A549 (cell line): Measurements from ENCODE around the gene NME3. TPM values are rescaled to one million over a fixed set of nuclear protein-coding genes. Genes with fewer than 3 reads are reported as not detected.

Experiments
- ATAC-seq, 2 experiments: fragments of 200-7000 bp in 1 of 2; fragments of >200 bp in 1 of 2; cut with Nextera tagmentation in 1 of 2; cut with Tn5 transposase in 1 of 2; 3 replicates each; pipeline versions ENCODE4 v1.8.0 to v1.9.1; 2018 to 2020; ENCODE audit warnings: mild to moderate bottlenecking in 1 of 2, moderate library complexity in 1 of 2
- CTCF ChIA-PET: fragments of 300-600 bp; sonication (Branson Sonifier 250); formaldehyde crosslinking; extraction: SDS; loops from one replicate; lab custom pipeline; 2021; ENCODE audit warnings: antibody characterized with exemption, inconsistent platforms; lab: Yijun Ruan, JAX
- POLR2A ChIA-PET: fragments of 350-600 bp; formaldehyde crosslinking; extraction: SDS; loops from one replicate; lab custom pipeline; 2021; ENCODE audit warnings: antibody characterized with exemption, inconsistent platforms; lab: Yijun Ruan, JAX
- DNase-seq, 2 experiments: peaks; one replicate each; pipeline versions ENCODE4 v3.0.0 to v3.0.0-alpha.2; 2011 to 2016; ENCODE audit warnings: low read depth in 1 of 2, low spot score in 1 of 2
- FAIRE-seq: peaks from 2 replicates; lab custom pipeline; 2011; peaks lifted over from hg19 to GRCh38; lab: Jason Lieb, UNC
- H3K27ac ChIP-seq, 2 experiments: fragments of >200 bp; sonication (Bioruptor Twin); formaldehyde crosslinking; 3 replicates each; pipeline ENCODE4 v1.5.1; 2016 to 2017
- H3K4me1 ChIP-seq: fragments of >200 bp; sonication (Bioruptor Twin); formaldehyde crosslinking; 3 replicates; pipeline ENCODE4 v1.6.1; 2016
- H3K4me2 ChIP-seq: fragments of >200 bp; sonication (Bioruptor Twin); formaldehyde crosslinking; 3 replicates; pipeline ENCODE4 v1.6.1; 2016
- H3K4me3 ChIP-seq: fragments of >200 bp; sonication (Bioruptor Twin); formaldehyde crosslinking; 3 replicates; pipeline ENCODE4 v1.5.1; 2016
- H3K9me3 ChIP-seq: fragments of >200 bp; sonication (Bioruptor Twin); formaldehyde crosslinking; 3 replicates; pipeline ENCODE4 v1.6.1; 2016
- BCL3 ChIP-seq: fragments of >200 bp; sonication (Bioruptor Twin); formaldehyde crosslinking; IDR thresholded peaks from 3 replicates; pipeline ENCODE4 v1.6.1; 2016
- CEBPB ChIP-seq, 2 experiments: fragments of >200 bp in 1 of 2; sonication (Bioruptor Twin) in 1 of 2; formaldehyde crosslinking in 1 of 2; IDR thresholded peaks; 2 replicates each; pipeline ENCODE4 v1.6.1; 2012 to 2016
- CHD2 ChIP-seq: fragments of 150-350 bp; IDR thresholded peaks from 2 replicates; pipeline ENCODE4 v1.6.1; 2014; ENCODE audit warnings: low read length; ENCODE audit not compliant: partially characterized antibody
- CTCF ChIP-seq: fragments of >200 bp; sonication (Bioruptor Twin); formaldehyde crosslinking; IDR thresholded peaks from 3 replicates; pipeline ENCODE4 v1.5.1; 2016
- EHF ChIP-seq: fragments of 250-450 bp; sonication (Bioruptor Pico); IDR thresholded peaks from 2 replicates; pipeline ENCODE4 v1.5.0; 2020; ENCODE audit warnings: mild to moderate bottlenecking
- EP300 ChIP-seq, 2 experiments: fragments of >200 bp; sonication (Bioruptor Twin); formaldehyde crosslinking; IDR thresholded peaks; 2 replicates in 1 of 2; 3 replicates in 1 of 2; pipeline ENCODE4 v1.6.1; 2016 to 2017
- HDAC2 ChIP-seq: fragments of 200-600 bp; sonication (generic); IDR thresholded peaks from 2 replicates; pipeline ENCODE4 v1.6.1; 2016
- HEYL ChIP-seq: fragments of 250-450 bp; sonication (Bioruptor Pico); IDR thresholded peaks from 2 replicates; pipeline ENCODE4 v1.8.0; 2021; ENCODE audit warnings: mild to moderate bottlenecking, moderate library complexity
- HOXB13 ChIP-seq: fragments of 250-450 bp; sonication (Bioruptor Pico); IDR thresholded peaks from 2 replicates; pipeline ENCODE4 v1.5.0; 2020; ENCODE audit warnings: low read depth, mild to moderate bottlenecking, moderate library complexity
- HOXB5 ChIP-seq: fragments of 250-450 bp; sonication (Bioruptor Pico); IDR thresholded peaks from 2 replicates; pipeline ENCODE4 v1.5.0; 2020; ENCODE audit warnings: mild to moderate bottlenecking, moderate library complexity
- JUN ChIP-seq, 2 experiments: fragments of >200 bp; sonication (Bioruptor Twin); formaldehyde crosslinking; IDR thresholded peaks; 2 replicates in 1 of 2; 3 replicates in 1 of 2; pipeline ENCODE4 v1.6.1; 2016 to 2017
- JUNB ChIP-seq: fragments of >200 bp; sonication (Bioruptor Twin); formaldehyde crosslinking; IDR thresholded peaks from 2 replicates; pipeline ENCODE4 v1.6.1; 2016
- MYC ChIP-seq: IDR thresholded peaks from 2 replicates; pipeline ENCODE4 v1.6.1; 2012; ENCODE audit warnings: mild to moderate bottlenecking, inconsistent platforms, low read length, improper control_type of control experiment, borderline replicate concordance
- NPAS2 ChIP-seq: fragments of 250-450 bp; sonication (Bioruptor Pico); IDR thresholded peaks from 2 replicates; pipeline ENCODE4 v1.8.0; 2022; ENCODE audit warnings: mild to moderate bottlenecking, moderate library complexity, borderline replicate concordance
- PHF8 ChIP-seq: fragments of 200-600 bp; sonication (generic); IDR thresholded peaks from 2 replicates; pipeline ENCODE4 v1.6.1; 2016; ENCODE audit warnings: low read depth, mild to moderate bottlenecking, antibody characterized with exemption, moderate library complexity, borderline replicate concordance
- POLR2A ChIP-seq: IDR thresholded peaks from 2 replicates; pipeline ENCODE4 v1.6.1; 2012; ENCODE audit warnings: mild to moderate bottlenecking, low read length
- RAD21 ChIP-seq, 2 experiments: fragments of >200 bp in 1 of 2; sonication (Bioruptor Twin) in 1 of 2; formaldehyde crosslinking in 1 of 2; IDR thresholded peaks in 1 of 2; conservative IDR thresholded peaks in 1 of 2; 2 replicates in 1 of 2; 3 replicates in 1 of 2; pipeline ENCODE4 v1.6.1; 2012 to 2018; ENCODE audit warnings: inconsistent platforms in 1 of 2
- RCOR1 ChIP-seq: fragments of 150-350 bp; IDR thresholded peaks from 2 replicates; pipeline ENCODE4 v1.6.1; 2014; ENCODE audit warnings: antibody characterized with exemption, low read length, low read depth
- RFX5 ChIP-seq: fragments of 450-650 bp; IDR thresholded peaks from 2 replicates; pipeline ENCODE4 v1.7.1; 2014; ENCODE audit warnings: antibody characterized with exemption, mild to moderate bottlenecking, moderate library complexity
- SMC3 ChIP-seq: fragments of >200 bp; sonication (Bioruptor Twin); formaldehyde crosslinking; IDR thresholded peaks from 3 replicates; pipeline ENCODE4 v1.6.1; 2018; ENCODE audit warnings: inconsistent platforms
- TP53 ChIP-seq: fragments of 250-450 bp; sonication (Bioruptor Pico); IDR thresholded peaks from 2 replicates; pipeline ENCODE4 v1.5.0; 2021; ENCODE audit warnings: mild to moderate bottlenecking, moderate library complexity
- USF2 ChIP-seq: fragments of 450-650 bp; IDR thresholded peaks from 2 replicates; pipeline ENCODE4 v1.6.1; 2014; ENCODE audit warnings: antibody characterized with exemption
- ZSCAN20 ChIP-seq: fragments of 250-450 bp; sonication (Bioruptor Pico); IDR thresholded peaks from 2 replicates; pipeline ENCODE4 v1.8.0; 2022; ENCODE audit warnings: mild to moderate bottlenecking, moderate library complexity
- WGBS: methylation state at CpG from one replicate; pipeline ENCODE4 v1.1.6; 2017; ENCODE audit errors: missing lambda C conversion rate; 5-methylcytosine and 5-hydroxymethylcytosine counted together
- polyA plus RNA-seq, 4 experiments: library from polyadenylated mRNA; depleted of rRNA in 3 of 4; stranded (reverse); fragments of >200 nt; fragmentation: RNase III in 1 of 4; extraction: RNeasy Plus Mini Kit Qiagen cat#74134 plus additional on column Dnase treatment in 1 of 4; gene quantifications; 2 replicates in 3 of 4; 3 replicates in 1 of 4; pipeline ENCODE4 v1.2.3, GENCODE V29; 2011 to 2017

Gene NME3
- polyA plus RNA-seq, 2 of the 4 experiments (the other 2 are of a cell fraction) = 15.2 to 49.9 TPM

- TF ChIP-seq HEYL (CRISPR knock-in tag) (no peak), USF2 (no peak), EHF (no peak), CEBPB (IDR thresholded peaks at IDR 0.05) (no peak)
- TF ChIP-seq, all 56 proteins: peak for 0
Measured at GRCh38 chr16:1754204-1754603, 17.1 kb downstream of the NME3 start (continued).

- no peak for ATAC-seq
- DNase-seq = no peak
- no peaks in the 10 kb centered on the region for H3K4me1 ChIP-seq
- CTCF ChIA-PET = interaction anchor here (1.0 to 1.1 kb wide), 2 partner anchors 20 to 29 kb away, joined by 3 to 4 read pairs; no protein-coding TSS in a partner anchor
- H3K9me3 ChIP-seq = no peaks in the 10 kb centered on the region
- FAIRE-seq = no peak
- TF ChIP-seq HOXB13 (CRISPR knock-in tag) (no peak), BCL3 (no peak), NPAS2 (CRISPR knock-in tag) (no peak), ZSCAN20 (no peak), CHD2 (no peak), HDAC2 (no peak), JUN (IDR thresholded peaks at IDR 0.05) (no peak), PHF8 (no peak), HOXB5 (CRISPR knock-in tag) (no peak), RCOR1 (no peak), RFX5 (no peak), SMC3 (no peak), TP53 (CRISPR knock-in tag) (no peak), JUNB (no peak), EP300 (IDR thresholded peaks at IDR 0.05) (no peak), MYC (no peak), USF2 (no peak)
- TF ChIP-seq, all 56 proteins: peak for 0
- Histone ChIP-seq H3K4me2 (no peak overlapping the region), H3K4me3 (no peak overlapping the region), H3K27ac (no peak overlapping the region)
- WGBS = 92% methylated on average over 14 of the region's 14 CpGs
- POLR2A ChIA-PET = no interaction called here
Measured at GRCh38 chr16:1752853-1753252, 18.5 kb downstream of the NME3 start.

GRCh38 chr16:1751946-1752345, 19.4 kb downstream of the NME3 start:
- H3K9me3 ChIP-seq = no peaks in the 10 kb centered on the region
- TF ChIP-seq USF2 = no peak
- TF ChIP-seq SMC3 = no peak
- no peak for TF ChIP-seq RAD21 (conservative IDR thresholded peaks at IDR 0.05 in 1 of 2, IDR thresholded peaks at IDR 0.05 in 1 of 2)
- no peak for TF ChIP-seq CTCF
- no peak for TF ChIP-seq POLR2A
- TF ChIP-seq, all 56 proteins: peak for 0
- H3K4me1 ChIP-seq = peaks cover 4% of the 10 kb centered on the region
- WGBS = 92% methylated on average over 16 of the region's 16 CpGs
- DNase-seq (no peak), ATAC-seq (no peak), FAIRE-seq (no peak)
- H3K27ac ChIP-seq = no peak overlapping the region
- ChIA-PET POLR2A (no interaction called here), CTCF (interaction anchor here (1.0 to 3.2 kb wide), 3 partner anchors 12 to 44 kb away, joined by 3 to 15 read pairs (median 3); no protein-coding TSS in a partner anchor)
- H3K4me3 ChIP-seq = no peak overlapping the region
- H3K4me2 ChIP-seq = no peak overlapping the region
